ENCODE results near the gene PCDHB11. TPM values are rescaled to one million over a fixed set of nuclear protein-coding genes. Genes with fewer than 3 reads are reported as not detected.
"Not testable (repeated sequence)": the region's sequence is repeated elsewhere in the genome, so short reads cannot be mapped to it uniquely, and the experiment has no call there.

The PCDHB11 gene
- total and polyA plus RNA-seq, 7 experiments from 2014 or later, result not detected

DNA sequence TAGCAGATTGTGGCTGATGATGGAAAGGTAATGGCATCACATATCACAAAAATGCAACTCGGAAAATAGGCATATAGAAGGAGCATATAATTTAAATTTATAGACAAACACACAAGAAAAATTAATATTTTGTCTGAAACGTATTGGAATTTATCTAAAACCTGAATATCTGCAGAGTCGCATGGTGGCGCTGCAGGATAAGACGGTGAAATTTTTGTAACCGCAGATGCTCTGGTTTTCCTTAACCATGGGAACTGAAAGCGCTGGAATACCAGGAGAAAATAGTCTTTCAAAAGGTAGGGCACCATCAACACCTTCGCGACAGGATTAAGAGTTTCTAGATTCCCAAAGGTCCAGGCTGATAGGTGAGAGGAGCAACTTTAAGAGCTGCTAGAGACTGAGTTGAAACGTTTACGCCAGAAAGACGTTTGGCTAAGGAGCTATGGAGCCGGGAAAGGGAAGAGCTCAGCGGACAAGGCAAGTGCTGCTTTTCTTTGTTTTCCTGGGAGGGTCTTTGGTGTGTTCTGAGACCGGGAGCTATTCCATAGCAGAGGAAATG, 34.8 kb downstream of the PCDHB11 start:
- Mint-ChIP-seq H3K9me3 (peaks cover 5 to 82% (median 45%) of the 10 kb centered on the region in 11 donors), H3K4me3 (peak overlapping the region in 1 of 10 donors; percentile 13), H3K27me3 (peaks cover 7 to 50% (median 41%) of the 10 kb centered on the region in 5 donors), H3K36me3 (peaks cover 2 to 15% (median 4%) of the 10 kb centered on the region in 5 donors), H3K27ac (no peak overlapping the region), H3K4me1 (no peaks in the 10 kb centered on the region)
- Histone ChIP-seq H3K9me3 (ENCODE audit: control insufficient read depth in 2 of 3, low read length in 3 of 3) (peaks cover 0 to 24% (median 7%) of the 10 kb centered on the region in 3 experiments), H3K27me3 (ENCODE audit: control insufficient read depth in 2 of 2, insufficient read depth in 2 of 2, low read length in 2 of 2) (peaks cover 0 to 4% of the 10 kb centered on the region in 2 donors), H3K4me3 (ENCODE audit: low read length) (no peak overlapping the region), H3K27ac (ENCODE audit: low read depth, low read length) (no peak overlapping the region), H3K4me1 (ENCODE audit: control insufficient read depth in 2 of 2, insufficient read depth in 2 of 2, low read length in 2 of 2) (no peaks in the 10 kb centered on the region), H3K36me3 (ENCODE audit: control insufficient read depth in 2 of 3, insufficient read depth in 3 of 3, low read length in 3 of 3) (no peaks in the 10 kb centered on the region)
- intact Hi-C loops (cut with micrococcal nuclease), result loop anchor here in 1 of 2 donors (10.0 kb wide), 1 partner anchor 131 kb away; the partner anchor contains the start of gene PCDHGA5
- ATAC-seq (no peak), DNase-seq (no peak)
- ChIA-PET CTCF (no interaction called here), POLR2A (no interaction called here)

GRCh38 chr5:141235922-141236321, 36.5 kb downstream of the PCDHB11 start:
- DNase-seq; ATAC-seq; POLR2A ChIA-PET; H3K27me3 ChIP-seq (ENCODE audit: control insufficient read depth in 2 of 2, insufficient read depth in 2 of 2, low read length in 2 of 2); H3K4me3 ChIP-seq (ENCODE audit: low read length); CTCF ChIA-PET; H3K4me1 Mint-ChIP-seq; H3K27ac ChIP-seq (ENCODE audit: low read depth, low read length); H3K4me1 ChIP-seq (ENCODE audit: control insufficient read depth in 2 of 2, insufficient read depth in 2 of 2, low read length in 2 of 2); H3K36me3 ChIP-seq (ENCODE audit: control insufficient read depth in 2 of 3, insufficient read depth in 3 of 3, low read length in 3 of 3): not testable (repeated sequence)
- H3K9me3 Mint-ChIP-seq, result peaks cover 15 to 91% (median 61%) of the 10 kb centered on the region in 11 donors
- peaks cover 2 to 29% (median 8%) of the 10 kb centered on the region in 5 donors for H3K36me3 Mint-ChIP-seq
- peaks cover 0 to 37% (median 7%) of the 10 kb centered on the region in 3 experiments for H3K9me3 ChIP-seq (ENCODE audit: control insufficient read depth in 2 of 3, low read length in 3 of 3)
- peaks cover 7 to 67% (median 58%) of the 10 kb centered on the region in 5 donors for H3K27me3 Mint-ChIP-seq
- intact Hi-C loops (cut with micrococcal nuclease), result loop anchor here in 1 of 2 donors (10.0 kb wide), 1 partner anchor 129 kb away; the partner anchor contains the start of gene PCDHGA5
- H3K27ac Mint-ChIP-seq, result peak overlapping the region in 1 of 9 donors; percentile 52
- peak overlapping the region in 1 of 10 donors; percentile 37 for H3K4me3 Mint-ChIP-seq

GRCh38 chr5:141236516-141237313, 37.3 kb downstream of the PCDHB11 start:
- Histone ChIP-seq H3K4me1 (ENCODE audit: control insufficient read depth in 2 of 2, insufficient read depth in 2 of 2, low read length in 2 of 2) (no peaks in the 10 kb centered on the region), H3K4me3 (ENCODE audit: low read length) (no peak overlapping the region), H3K27ac (ENCODE audit: low read depth, low read length) (no peak overlapping the region), H3K27me3 (ENCODE audit: control insufficient read depth in 2 of 2, insufficient read depth in 2 of 2, low read length in 2 of 2) (peaks cover 0 to 4% of the 10 kb centered on the region in 2 donors), H3K36me3 (ENCODE audit: control insufficient read depth in 2 of 3, insufficient read depth in 3 of 3, low read length in 3 of 3) (no peaks in the 10 kb centered on the region), H3K9me3 (ENCODE audit: control insufficient read depth in 2 of 3, low read length in 3 of 3) (peaks cover 0 to 45% (median 7%) of the 10 kb centered on the region in 3 experiments)
- intact Hi-C loops (cut with micrococcal nuclease), result loop anchor here in 1 of 2 donors (10.0 kb wide), 1 partner anchor 128 kb away; the partner anchor contains the start of gene PCDHGA5
- peaks cover 16 to 89% (median 59%) of the 10 kb centered on the region in 11 donors for H3K9me3 Mint-ChIP-seq
- H3K4me3 Mint-ChIP-seq, result peak overlapping the region in 1 of 10 donors; percentile 28
- no peaks in the 10 kb centered on the region for H3K4me1 Mint-ChIP-seq
- peaks cover 2 to 26% (median 11%) of the 10 kb centered on the region in 5 donors for H3K36me3 Mint-ChIP-seq
- peaks cover 7 to 70% (median 56%) of the 10 kb centered on the region in 5 donors for H3K27me3 Mint-ChIP-seq
- ChIA-PET CTCF (no interaction called here), POLR2A (no interaction called here)
- H3K27ac Mint-ChIP-seq, result peak overlapping the region in 1 of 9 donors; percentile 80
- no peak for DNase-seq
- no peak for ATAC-seq

DNA sequence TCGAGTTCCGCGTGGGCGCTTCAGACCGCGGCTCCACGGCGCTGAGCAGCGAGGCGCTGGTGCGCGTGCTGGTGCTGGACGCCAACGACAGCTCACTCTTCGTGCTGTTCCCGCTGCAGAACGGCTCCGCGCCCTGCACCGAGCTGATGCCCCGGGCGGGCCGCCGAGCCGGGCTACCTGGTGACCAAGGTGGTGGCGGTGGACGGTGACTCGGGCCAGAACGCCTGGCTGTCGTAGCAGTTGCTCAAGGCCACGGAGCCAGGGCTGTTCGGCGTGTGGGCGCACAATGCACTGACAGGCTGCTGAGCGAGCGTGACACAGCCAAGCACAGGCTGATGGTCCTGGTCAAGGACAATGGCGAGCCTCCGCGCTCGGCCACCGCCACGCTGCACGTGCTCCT, 42.1 kb downstream of the PCDHB11 start:
- Histone ChIP-seq H3K27me3 (ENCODE audit: control insufficient read depth in 2 of 2, insufficient read depth in 2 of 2, low read length in 2 of 2) (no peaks in the 10 kb centered on the region), H3K4me1 (ENCODE audit: control insufficient read depth in 2 of 2, insufficient read depth in 2 of 2, low read length in 2 of 2) (no peaks in the 10 kb centered on the region), H3K4me3 (ENCODE audit: low read length) (no peak overlapping the region), H3K27ac (ENCODE audit: low read depth, low read length) (no peak overlapping the region), H3K36me3 (ENCODE audit: control insufficient read depth in 2 of 3, insufficient read depth in 3 of 3, low read length in 3 of 3) (peaks cover 0 to 3% (median 0%) of the 10 kb centered on the region in 3 experiments), H3K9me3 (ENCODE audit: control insufficient read depth in 2 of 3, low read length in 3 of 3) (peaks cover 0 to 74% (median 11%) of the 10 kb centered on the region in 3 experiments)
- intact Hi-C loops (cut with micrococcal nuclease), result no loop called here
- no peaks in the 10 kb centered on the region for H3K4me1 Mint-ChIP-seq
- POLR2A ChIA-PET, result no interaction called here
- CTCF ChIA-PET, result no interaction called here
- no peak overlapping the region for H3K27ac Mint-ChIP-seq
- no peak for DNase-seq
- H3K36me3 Mint-ChIP-seq, result peaks cover 1 to 39% (median 27%) of the 10 kb centered on the region in 5 donors
- peaks cover 2 to 85% (median 58%) of the 10 kb centered on the region in 5 donors for H3K27me3 Mint-ChIP-seq
- H3K9me3 Mint-ChIP-seq, result peaks cover 26 to 92% (median 69%) of the 10 kb centered on the region in 11 donors
- H3K4me3 Mint-ChIP-seq, result no peak overlapping the region
- no peak for ATAC-seq

DNA sequence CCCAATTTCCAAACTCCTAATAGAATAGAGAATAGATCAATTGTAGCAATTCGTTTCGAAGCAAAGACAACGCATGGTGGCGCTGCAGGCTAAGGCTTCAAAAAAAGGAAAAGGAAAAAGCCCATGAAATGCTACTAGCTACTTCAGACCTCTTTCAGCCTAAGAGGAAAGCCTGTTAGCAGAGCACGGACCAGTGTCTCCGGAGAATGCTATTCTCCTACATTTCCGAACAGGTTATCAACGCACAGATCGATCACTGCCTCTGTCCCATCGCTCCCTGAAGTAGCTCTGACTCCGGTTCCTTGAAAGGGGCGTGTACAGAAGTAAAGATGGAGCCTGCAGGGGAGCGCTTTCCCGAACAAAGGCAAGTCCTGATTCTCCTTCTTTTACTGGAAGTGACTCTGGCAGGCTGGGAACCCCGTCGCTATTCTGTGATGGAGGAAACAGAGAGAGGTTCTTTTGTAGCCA, 45.9 kb downstream of the PCDHB11 start, which contains the start of gene PCDHB15:
TSS of gene PCDHB15 (plus strand) at position 146 of the 468 bp plus-strand sequence. CDS start at position 330, 184 bp downstream.
- ATAC-seq, result no peak
- no peak within 1 kb of the TSS for H3K4me3 ChIP-seq (ENCODE audit: low read length)
- peak within 1 kb of the TSS in 6 of 10 donors; percentile 15 to 59 (median 44) for H3K4me3 Mint-ChIP-seq
- intact Hi-C loops (cut with micrococcal nuclease), result no loop called here
- H3K36me3 Mint-ChIP-seq, result peaks cover 0 to 45% (median 34%) of the 10 kb centered on the region in 5 donors
- no peaks in the 10 kb centered on the region for H3K4me1 ChIP-seq (ENCODE audit: control insufficient read depth in 2 of 2, insufficient read depth in 2 of 2, low read length in 2 of 2)
- peak within 1 kb of the TSS in 2 of 9 donors; percentile 5 to 11 for H3K27ac Mint-ChIP-seq
- peaks cover 0 to 5% (median 0%) of the 10 kb centered on the region in 7 donors for H3K4me1 Mint-ChIP-seq
- peaks cover 2 to 77% (median 48%) of the 10 kb centered on the region in 5 donors for H3K27me3 Mint-ChIP-seq
- peaks cover 0 to 3% (median 0%) of the 10 kb centered on the region in 3 experiments for H3K36me3 ChIP-seq (ENCODE audit: control insufficient read depth in 2 of 3, insufficient read depth in 3 of 3, low read length in 3 of 3)
- POLR2A ChIA-PET, result no interaction called here
- peak in 1 of 9 donors; percentile 6 for DNase-seq
- H3K27me3 ChIP-seq (ENCODE audit: control insufficient read depth in 2 of 2, insufficient read depth in 2 of 2, low read length in 2 of 2), result no peaks in the 10 kb centered on the region
- peaks cover 0 to 84% (median 3%) of the 10 kb centered on the region in 3 experiments for H3K9me3 ChIP-seq (ENCODE audit: control insufficient read depth in 2 of 3, low read length in 3 of 3)
- H3K27ac ChIP-seq (ENCODE audit: low read depth, low read length), result no peak within 1 kb of the TSS
- peaks cover 32 to 94% (median 72%) of the 10 kb centered on the region in 11 donors for H3K9me3 Mint-ChIP-seq
- CTCF ChIA-PET, result interaction anchor here (0.8 to 0.9 kb wide), 2 partner anchors 22 to 346 kb away, joined by 3 read pairs; partner anchors contain the start of gene PCDHB14

DNA sequence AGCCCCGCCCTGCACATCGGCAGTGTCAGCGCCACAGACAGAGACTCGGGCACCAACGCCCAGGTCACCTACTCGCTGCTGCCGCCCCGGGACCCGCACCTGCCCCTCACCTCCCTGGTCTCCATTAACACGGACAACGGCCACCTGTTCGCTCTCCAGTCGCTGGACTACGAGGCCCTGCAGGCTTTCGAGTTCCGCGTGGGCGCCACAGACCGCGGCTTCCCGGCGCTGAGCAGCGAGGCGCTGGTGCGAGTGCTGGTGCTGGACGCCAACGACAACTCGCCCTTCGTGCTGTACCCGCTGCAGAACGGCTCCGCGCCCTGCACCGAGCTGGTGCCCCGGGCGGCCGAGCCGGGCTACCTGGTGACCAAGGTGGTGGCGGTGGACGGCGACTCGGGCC, 47.5 kb downstream of the PCDHB11 start:
- H3K4me1 ChIP-seq (ENCODE audit: control insufficient read depth in 2 of 2, insufficient read depth in 2 of 2, low read length in 2 of 2); H3K36me3 ChIP-seq (ENCODE audit: control insufficient read depth in 2 of 3, insufficient read depth in 3 of 3, low read length in 3 of 3); H3K27ac Mint-ChIP-seq; CTCF ChIA-PET; POLR2A ChIA-PET; H3K4me1 Mint-ChIP-seq; ATAC-seq; H3K27me3 ChIP-seq (ENCODE audit: control insufficient read depth in 2 of 2, insufficient read depth in 2 of 2, low read length in 2 of 2); H3K27ac ChIP-seq (ENCODE audit: low read depth, low read length); DNase-seq; H3K4me3 Mint-ChIP-seq; intact Hi-C loops (cut with micrococcal nuclease); H3K4me3 ChIP-seq (ENCODE audit: low read length): not testable (repeated sequence)
- Mint-ChIP-seq H3K36me3 (peaks cover 0 to 38% (median 31%) of the 10 kb centered on the region in 5 donors), H3K9me3 (peaks cover 24 to 96% (median 73%) of the 10 kb centered on the region in 11 donors), H3K27me3 (peaks cover 2 to 62% (median 38%) of the 10 kb centered on the region in 5 donors)
- peaks cover 0 to 78% (median 3%) of the 10 kb centered on the region in 3 experiments for H3K9me3 ChIP-seq (ENCODE audit: control insufficient read depth in 2 of 3, low read length in 3 of 3)
